Measurements from ENCODE around the gene SDHC.
A peak's percentile ranks its signal among the peaks of the same experiment; 100 is the strongest.

The SDHC gene

GRCh38 chr1:161364332-161364731 lies 50.2 kb downstream of the SDHC start:
- no peak for DNase-seq (ENCODE audit: low read depth)
- H3K4me3 ChIP-seq (replicated peaks; ENCODE audit: low read depth, low read length): no peak overlapping the region
- TF ChIP-seq CTCF (IDR thresholded peaks at IDR 0.05; ENCODE audit: low read length, missing control alignments): no peak

DNA sequence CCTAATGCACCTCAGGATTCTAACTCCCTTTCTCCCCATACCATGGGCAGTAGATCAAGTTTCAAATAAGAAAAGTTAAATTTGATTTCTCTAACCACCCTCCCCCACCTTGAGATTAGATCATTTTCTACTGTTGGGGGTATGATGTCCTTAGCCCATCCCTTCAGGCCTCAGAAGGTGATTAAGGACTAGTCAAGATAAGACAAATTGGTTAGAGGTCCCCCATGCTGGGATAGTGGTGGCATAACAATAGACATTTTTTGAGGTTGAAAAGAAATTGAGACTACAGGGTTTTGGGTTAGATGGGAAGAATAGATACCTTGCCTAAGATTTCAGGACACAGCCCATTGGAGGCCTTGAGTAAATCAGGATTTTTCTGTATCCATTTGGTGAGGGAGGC lies 51.0 kb downstream of the SDHC start:
- DNase-seq (ENCODE audit: low read depth): no peak
- no peak for TF ChIP-seq CTCF (IDR thresholded peaks at IDR 0.05; ENCODE audit: low read length, missing control alignments)

GRCh38 chr1:161367684-161368400 lies 53.7 kb downstream of the SDHC start, which contains the start of gene CFAP126:
CFAP126 (minus strand) TSS chr1:161367876; CDS start chr1:161367868, 8 bp downstream.
- peak; percentile 87 for DNase-seq (ENCODE audit: low read depth)
- no peak within 1 kb of the TSS for H3K4me3 ChIP-seq (replicated peaks; ENCODE audit: low read depth, low read length)
- peak; percentile 21 for TF ChIP-seq CTCF (IDR thresholded peaks at IDR 0.05; ENCODE audit: low read length, missing control alignments)

More for the DNA sequence above, 51.0 kb downstream of the SDHC start:
- no peak overlapping the region for H3K4me3 ChIP-seq (replicated peaks; ENCODE audit: low read depth, low read length)

DNA sequence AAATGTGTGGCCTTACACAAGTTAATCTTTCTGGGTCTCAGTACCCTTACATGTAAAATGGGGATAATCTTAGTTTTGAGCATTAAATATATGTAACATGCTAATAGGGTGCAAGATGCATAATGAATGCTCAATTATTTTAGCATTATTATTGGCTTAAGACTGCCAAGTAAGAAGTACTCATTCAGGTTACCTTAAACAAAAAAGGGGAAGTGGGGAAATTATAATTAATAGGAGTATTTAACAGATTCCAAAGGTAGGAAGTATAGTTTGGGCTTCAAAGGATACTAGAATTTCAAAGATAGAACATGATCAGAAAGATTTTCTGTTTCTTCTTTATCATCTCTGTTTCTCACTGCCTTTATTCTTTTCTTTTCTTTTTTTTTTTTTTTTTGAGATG lies 59.3 kb downstream of the SDHC start:
- DNase-seq (ENCODE audit: low read depth): no peak
- H3K4me3 ChIP-seq (replicated peaks; ENCODE audit: low read depth, low read length): no peak overlapping the region
- TF ChIP-seq CTCF (IDR thresholded peaks at IDR 0.05; ENCODE audit: low read length, missing control alignments): no peak

- H3K4me3 ChIP-seq (replicated peaks; ENCODE audit: low read depth, low read length): no peak overlapping the region
- DNase-seq (ENCODE audit: low read depth): peak; percentile 50
- peak; percentile 49 for TF ChIP-seq CTCF (IDR thresholded peaks at IDR 0.05; ENCODE audit: low read length, missing control alignments)
Observed at GRCh38 chr1:161374373-161374772, 60.2 kb downstream of the SDHC start.

DNA sequence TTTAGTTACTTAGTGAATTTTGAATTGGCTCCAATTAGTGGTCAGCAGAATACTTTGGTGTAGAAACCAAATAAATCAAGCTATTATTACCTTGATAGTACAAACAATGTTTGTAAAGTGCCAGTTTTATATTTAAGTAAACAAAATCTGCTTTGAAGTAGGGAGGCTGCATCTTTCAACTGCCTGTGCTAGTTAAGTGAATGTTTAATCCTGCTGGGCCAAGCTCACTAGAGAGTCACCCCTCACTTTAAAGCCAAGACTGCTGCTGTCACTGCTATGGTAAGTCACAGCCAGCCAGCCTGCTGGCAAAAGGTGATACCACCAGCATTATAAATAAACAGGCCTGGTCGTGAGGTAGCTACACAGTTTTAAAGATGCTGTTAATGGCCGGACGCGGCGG lies 63.8 kb downstream of the SDHC start:
- TF ChIP-seq CTCF (IDR thresholded peaks at IDR 0.05; ENCODE audit: low read length, missing control alignments): no peak
- DNase-seq (ENCODE audit: low read depth): no peak
- H3K4me3 ChIP-seq (replicated peaks; ENCODE audit: low read depth, low read length): no peak overlapping the region

DNA sequence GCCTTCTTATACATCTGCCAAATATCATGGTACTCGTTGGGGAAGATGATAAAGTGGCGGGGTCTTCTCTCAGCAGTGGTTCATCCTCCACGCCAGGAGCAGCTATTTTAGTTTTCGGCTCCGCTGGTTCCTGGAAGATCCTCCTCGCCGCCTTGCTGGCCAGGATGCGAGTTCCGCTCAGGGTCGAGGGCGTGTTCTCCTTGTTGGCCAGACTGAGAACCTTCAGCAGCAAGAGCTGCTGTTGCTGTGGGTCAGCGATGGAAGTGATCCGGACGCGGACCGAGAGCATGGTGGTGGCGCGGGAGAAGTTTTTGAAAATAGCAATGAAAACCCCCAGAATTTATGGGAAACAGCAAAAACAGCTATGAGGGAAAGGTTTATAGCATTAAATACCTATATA lies 64.9 kb downstream of the SDHC start:
- TF ChIP-seq CTCF (IDR thresholded peaks at IDR 0.05; ENCODE audit: low read length, missing control alignments): no peak
- no peak overlapping the region for H3K4me3 ChIP-seq (replicated peaks; ENCODE audit: low read depth, low read length)
- DNase-seq (ENCODE audit: low read depth): no peak
